Stimulated activated CD8-positive, alpha-beta memory T cell treated with anti-CD3 and anti-CD28 coated beads, Interleukin-15, amount 100 ng/mL, for 1 hour (primary cell): ENCODE data around the gene MVD.

Experiments
- DNase-seq: peaks from one replicate; pipeline ENCODE4 v3.0.0-alpha.2; 2020; ENCODE audit warnings: low read depth

MVD gene, protein sequence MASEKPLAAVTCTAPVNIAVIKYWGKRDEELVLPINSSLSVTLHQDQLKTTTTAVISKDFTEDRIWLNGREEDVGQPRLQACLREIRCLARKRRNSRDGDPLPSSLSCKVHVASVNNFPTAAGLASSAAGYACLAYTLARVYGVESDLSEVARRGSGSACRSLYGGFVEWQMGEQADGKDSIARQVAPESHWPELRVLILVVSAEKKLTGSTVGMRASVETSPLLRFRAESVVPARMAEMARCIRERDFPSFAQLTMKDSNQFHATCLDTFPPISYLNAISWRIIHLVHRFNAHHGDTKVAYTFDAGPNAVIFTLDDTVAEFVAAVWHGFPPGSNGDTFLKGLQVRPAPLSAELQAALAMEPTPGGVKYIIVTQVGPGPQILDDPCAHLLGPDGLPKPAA

DNA sequence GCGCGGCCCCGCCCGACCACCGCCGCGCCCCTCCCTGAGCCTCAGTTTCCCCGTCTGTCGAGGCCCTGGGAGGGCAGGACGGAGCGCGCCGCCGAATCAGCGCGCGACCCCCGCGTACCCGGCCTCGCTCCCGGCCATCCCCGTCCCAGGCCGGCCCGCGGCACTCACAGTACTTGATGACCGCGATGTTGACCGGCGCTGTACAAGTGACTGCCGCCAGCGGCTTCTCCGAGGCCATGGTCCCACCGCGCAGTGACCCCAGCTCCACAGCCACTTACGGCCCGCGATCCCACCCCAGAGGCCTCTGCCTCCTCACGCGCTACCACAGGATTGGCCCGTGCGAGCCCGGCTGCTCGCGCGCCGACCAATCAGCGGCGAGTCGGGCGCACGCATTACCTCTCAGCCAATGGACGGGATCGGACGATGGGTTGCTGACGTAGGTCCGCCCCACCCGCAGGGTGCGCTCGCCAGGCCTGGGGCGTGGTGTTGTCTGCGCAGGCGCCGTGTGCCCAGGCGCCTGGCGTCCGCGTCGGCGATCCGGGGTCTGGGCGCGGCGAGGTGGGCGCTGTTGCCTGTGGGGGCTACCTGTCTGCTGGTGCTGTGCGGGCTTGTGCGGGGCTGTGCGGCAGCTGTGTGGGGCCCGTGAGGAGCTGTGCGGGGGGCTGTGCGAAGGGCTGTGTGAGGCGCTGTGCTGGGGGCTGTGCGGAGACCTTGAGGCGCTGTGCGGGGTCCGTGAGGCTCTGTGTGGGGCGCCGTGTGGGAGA is at the start of gene MVD:
Gene MVD (minus strand): TSS at position 249 of the 764 bp plus-strand sequence. CDS start 11 bp downstream, at position 238.
- DNase-seq: peak; percentile 89

DNA sequence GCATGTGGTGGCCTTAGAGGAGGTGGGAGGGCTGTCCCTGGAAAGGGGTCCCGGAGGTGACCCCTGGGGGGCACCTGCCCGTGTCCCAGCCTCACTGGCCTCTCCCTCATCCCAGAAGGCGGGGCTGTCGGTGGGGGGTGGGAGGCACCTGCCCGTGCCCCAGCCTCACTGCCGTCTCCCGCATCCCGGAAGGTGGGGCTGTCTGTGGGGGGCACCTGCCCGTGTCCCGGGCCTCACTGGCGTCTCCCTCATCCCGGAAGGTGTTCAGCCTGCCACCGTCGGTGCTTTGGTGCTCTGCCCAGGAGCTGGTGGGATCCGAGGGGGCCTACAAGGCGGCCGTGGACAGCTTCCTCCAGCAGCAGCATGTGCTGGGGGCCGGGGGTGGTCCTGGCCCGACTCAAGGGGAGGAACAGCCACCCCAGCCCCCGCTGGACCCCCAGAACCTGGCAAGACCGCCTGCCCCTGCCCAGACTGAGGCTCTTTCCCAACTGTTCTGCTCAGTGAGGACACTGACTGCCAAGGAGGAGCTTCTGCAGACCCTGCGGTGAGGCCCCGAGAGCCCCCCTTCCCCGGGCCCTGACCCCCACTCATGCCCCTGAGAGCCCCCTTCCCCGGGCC is 49.6 kb upstream of the MVD start:
- DNase-seq: no peak

DNA sequence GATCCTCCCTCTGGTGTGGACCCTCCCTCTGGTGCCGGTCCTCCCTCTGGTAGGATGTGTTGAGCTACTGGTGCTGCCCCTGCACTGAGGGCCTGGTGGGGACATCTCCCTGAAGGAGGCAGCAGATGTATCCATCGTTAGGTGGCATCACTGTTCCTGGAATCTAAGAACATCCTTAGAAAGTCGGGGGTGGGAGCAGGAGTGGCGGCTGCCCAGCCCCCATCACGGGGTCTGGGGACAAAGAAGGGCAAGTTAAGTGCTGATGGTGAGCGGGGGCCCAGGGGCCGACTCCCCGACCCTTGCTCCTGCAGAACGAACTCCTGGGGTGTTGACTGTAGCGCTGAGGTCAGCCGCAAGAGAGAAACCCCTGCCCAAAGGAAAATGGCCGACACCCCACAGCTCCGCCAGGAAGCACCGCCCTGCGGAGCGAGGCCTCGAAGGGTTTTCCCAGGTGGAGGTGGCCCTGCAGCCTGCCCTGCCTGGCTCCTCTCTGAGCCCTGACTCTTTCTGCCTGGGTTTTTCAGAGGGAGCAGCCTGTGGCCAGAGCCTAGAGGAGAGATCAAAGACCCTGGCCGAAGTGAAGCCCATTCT is 49.0 kb upstream of the MVD start:
- DNase-seq: no peak

DNA sequence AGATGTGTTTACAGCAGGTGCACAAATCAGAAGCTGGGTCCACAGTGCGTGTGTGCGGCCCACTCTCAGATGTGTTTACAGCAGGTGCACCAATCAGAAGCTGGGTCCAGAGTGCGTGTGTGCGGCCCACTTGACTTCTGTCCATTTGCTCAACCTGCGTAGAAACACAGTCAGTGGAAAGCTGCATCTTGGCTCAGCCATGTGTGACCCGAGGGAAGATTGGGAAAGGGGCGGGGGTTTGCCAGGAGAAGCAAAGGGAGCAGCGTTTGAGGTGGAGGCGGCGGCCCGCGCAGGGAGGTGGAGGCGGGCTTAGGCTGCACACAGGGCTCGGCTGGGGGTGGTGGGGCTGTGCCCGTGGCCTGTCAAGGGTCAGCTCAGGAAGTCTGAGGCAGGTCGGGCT is 47.7 kb upstream of the MVD start:
- no peak for DNase-seq

DNA sequence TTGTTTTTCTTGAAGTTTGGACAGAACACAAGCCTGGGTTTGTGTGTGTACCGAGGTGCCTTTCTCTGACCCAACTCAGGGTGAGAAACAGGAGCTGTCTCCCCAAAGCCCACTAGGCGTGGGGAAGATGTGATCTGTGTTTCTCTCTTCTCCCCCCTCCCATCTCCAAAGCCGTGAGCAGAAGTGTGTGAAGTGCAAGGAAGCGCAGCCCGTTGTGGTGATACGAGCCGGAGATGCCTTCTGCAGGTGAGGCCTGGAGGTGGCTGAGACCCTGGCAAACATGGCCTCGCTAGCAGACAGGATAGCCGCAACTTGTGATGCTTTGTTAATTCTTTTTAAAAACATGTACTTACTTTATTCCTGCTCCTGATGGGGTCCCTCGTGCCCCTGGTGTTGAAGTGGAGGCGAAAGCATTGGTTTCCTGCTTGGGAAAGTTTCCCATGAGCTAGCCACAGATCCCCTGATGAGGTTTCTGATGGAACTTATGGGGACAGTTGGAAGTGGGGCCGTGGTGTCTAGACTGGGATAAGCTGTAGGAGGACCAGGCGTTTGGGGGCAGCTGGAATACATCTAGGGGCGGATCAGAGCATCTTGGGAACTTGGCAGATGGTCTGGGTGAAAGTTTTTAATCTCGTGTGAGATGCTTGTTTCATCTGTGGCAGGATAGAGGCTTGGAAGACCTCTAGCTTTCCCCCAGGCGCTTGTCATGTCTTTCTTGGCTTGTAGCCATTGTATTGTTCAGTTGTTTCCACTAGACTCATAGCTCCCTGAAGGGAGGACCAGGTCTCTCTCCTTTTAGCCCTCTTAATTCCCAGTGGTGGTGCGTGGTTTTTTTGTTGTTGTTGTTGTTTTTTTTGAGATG is 44.3 kb upstream of the MVD start:
- DNase-seq: no peak

DNA sequence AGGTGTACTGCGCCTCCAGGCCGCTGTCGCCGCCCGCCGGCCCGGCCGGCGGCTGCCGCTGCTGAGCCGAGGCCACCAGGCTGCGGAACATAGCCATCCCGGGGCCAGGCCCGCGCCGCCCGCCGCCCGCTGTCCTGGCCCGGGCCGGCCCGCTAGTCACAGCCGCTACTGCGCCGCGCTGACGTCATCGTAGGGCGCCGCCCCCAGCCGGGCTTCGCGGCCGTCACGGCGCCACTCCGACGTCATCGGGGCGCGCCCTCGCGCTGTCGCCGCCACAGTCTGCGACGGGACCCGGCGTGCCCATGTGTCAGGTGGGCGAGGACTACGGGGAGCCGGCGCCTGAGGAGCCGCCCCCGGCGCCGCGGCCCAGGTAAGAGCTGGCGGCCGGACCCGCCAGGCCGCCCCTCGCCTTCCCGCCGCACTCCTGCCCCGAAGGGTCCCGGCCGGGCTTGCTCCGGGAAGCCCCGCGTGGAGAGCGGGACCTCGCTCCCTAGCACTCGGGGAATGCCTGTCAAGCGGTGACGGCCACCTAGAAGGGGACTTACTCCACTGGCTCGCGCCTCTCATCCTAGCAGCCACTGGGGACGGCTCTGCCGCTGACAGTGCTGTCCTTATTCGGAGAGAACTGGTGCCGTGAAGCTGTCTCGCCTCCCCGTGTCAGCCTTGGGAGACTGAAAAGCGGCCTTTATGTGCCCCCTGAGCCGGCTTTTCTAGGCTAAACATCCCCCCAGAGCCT is 43.5 kb upstream of the MVD start, which contains the start of the genes CTU2 and RNF166:
Gene CTU2 (plus strand): TSS at position 275 of the 736 bp plus-strand sequence. CDS start 28 bp downstream, at position 303.
Gene RNF166 (minus strand): TSS at position 180 of the 736 bp plus-strand sequence. CDS start 83 bp downstream, at position 97.
- DNase-seq: peak; percentile 81

DNA sequence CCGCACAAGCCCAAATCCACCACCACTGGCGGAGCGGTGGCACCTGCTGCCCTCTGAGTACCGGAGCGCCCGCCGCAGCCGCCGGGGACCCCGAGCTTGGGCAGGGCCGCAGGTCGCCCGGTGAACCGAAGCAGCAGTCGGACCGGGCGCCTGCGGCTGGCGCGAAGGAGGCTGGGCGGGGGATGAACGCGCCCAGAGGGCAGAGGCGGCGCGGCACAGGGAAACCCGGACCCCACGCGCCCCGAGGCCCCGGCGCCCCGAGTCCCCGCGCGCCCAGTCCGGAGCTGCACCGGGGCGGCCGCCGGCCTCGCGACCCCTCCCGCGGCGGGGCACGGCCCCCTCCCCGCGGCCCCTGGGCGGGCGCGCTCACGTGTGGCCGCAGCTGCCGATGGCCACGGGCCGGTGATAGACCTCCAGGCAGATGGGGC is 42.9 kb upstream of the MVD start:
- no peak for DNase-seq

DNA sequence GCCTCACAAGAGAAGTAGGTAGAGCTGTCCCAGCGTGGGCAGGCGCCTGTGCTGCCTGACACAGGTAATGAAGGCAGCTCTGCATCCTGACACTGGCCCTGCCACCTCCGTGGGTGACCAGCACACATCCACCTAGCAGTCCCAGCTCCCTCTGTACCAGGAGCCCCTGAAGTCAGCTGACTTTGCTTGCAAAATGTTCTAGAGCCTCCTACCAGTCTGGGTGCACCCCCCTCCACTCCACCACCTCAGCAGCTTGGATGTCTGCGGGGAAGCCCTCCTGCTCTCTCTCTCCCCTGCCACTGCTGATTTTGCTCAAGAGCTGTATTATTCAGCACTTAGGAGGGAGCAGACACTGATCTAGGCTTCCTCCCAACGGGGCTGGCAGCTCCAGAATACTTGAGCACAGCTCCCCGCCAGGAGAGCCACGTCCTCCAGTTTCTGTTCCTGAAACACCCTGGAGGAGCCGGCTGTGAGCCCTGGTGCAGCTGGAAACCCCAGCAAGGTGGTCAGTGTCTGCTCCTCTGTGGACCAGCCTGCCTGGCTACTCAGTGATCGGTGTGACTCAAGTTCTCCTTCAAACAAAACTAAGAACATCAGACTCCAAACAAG is 42.3 kb upstream of the MVD start:
- DNase-seq: no peak

DNA sequence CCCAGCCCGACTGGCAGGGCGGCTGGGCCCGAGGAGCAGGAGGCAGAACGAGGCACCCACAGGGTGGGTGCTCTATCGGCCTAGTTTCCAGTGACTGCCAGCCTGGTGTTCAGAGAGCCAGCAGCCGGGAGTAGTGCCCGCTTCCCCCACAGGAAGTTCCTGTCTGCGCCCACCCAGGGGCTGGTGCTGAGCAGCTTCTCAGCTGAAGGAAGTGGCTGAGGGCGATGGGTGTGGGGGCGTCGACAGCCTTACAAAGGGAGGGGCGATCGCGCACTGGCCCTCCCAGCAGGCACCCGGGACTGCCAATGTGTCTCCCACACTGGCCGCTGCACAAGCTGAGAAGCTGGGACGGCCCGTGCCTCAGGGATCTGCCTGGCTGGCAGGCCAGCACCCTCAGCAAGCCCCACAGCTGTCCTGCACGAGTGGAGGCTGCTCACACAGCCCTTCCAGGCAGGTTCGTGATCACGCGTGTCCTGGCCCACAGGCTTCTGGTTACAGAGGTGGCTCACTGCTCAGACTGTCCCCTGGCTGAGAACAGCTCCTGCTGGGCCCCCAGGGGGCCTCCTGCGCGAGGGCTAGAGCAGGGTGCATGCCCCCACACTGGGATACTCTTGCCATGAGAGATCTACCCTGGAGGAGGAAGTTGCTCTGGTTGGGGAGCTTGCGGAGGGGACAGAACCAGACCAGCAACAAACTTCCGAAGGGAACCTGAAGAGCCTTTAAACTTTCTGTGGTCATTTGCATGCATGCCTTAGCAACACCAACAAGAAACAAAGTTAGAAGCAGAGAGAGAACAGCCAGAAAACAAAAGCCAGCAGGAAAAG is 40.8 kb upstream of the MVD start:
- DNase-seq: peak; percentile 38

DNA sequence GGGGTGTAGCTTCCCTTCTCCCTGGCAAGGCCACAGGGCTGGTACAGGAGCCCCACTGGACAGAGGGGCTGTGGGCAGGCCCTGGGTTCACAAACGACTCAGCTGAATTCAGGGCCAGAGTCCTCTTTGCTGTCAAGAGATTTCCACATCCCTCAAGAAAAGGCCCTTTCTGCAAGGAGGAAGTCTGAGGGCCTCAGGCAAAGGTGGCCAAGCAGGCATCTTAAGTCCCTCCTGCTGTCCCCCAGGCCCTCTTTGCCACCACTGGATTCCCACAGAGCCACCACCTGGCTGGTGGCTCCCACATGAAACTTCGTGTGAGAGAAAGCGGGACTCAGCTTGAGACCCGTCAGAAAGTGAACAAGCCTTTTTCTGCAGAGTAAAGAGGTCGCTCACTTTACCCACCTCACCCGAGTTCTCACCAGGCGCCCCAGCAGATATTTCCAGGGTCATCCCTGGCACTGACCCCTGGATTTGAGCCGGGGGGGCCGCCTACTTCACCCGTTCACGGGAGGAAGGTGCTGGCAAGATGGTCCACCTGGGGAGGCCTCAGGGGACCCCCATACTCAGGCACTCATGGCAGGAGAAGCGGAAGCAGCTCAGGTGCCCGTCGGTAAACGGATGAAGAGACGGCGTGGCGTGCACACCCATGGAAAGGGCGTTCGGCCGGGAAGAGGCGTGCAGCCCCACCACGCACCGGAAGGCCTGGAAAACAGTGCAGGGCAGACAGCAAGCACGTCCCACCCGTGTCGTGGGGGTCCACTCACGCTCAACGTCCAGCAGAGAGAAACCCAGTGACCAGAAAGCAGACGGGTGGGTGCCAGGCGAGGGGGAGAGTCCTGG is 39.7 kb upstream of the MVD start:
- DNase-seq: no peak

DNA sequence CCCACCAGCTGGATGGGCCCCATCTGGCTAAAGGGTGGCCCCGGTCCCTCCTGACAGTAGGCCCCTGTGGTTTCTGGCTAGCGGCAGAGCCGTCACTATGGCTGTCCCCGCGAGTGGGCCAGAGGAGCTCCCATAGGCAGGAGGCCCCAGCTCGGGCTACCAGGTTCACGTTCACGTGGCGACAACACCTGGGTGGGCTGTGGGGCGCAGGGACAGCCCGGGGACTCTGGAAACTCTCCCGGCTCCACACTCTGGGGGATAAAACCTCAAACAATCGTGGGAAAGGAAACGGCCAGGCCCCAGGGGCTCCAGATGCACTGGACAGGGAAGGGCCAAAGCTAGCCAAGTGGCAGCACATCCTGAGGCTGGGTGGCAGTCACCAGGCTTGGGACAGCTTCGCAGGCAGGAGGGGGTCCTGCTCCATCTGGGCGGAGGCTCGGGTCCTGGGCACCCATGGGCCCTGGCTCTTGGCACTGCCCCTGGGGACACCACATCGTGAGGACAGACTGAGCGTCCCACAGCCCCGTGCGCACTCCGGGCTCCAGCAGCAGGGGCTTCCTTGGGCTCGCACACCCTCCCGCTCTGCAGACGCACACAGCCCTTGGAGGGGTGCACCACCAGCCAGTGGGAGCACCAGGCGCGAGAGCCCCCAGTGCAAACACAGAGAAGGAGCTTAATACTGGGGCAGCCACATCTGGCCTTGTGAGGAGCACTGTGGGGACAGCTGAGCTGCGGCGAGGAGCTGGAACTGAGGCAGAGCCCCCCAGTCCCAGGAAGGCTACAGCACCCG is 38.9 kb upstream of the MVD start:
- DNase-seq: no peak

DNA sequence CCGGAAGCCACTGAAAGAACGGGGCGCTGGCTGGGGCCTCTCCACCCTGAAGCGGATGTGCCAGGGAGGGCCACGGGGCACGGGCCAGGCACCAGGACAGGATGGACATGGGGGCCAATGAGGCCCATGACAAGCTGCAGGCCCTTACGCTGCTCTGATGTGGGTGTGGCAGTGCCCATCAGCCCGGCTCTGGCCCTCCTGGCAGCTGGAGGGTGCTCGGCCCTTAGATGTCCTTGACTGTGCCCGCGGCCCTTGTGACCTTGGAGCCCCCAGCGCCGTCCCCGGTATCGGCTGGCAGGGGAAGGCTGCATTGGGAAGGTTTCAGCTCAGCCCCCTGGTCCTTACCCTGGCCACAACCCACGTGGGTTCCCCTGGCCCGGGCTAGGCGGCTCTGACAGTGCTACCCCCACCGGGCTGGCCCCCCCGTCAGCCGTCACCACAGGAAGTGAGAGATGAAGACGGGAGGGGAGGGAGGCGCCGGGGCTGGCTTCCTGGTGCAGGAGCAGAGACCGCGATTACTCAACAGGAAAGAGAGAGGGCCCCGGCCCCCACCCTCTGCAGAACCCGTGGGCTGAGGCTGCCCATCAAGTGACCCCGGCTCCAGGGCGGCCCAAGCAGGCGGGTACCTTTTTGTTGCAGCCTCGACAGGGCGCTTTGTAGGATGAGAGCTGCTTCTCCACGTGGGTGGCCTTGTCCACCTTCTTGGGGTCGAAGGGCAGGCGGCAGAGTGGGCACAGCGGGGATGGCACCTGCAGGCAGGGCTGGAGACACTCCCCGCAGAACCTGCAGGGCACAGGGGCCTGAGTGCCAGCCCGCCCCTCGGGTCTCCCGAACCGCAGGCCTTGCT is 38.0 kb upstream of the MVD start:
- peak; percentile 90 for DNase-seq

DNA sequence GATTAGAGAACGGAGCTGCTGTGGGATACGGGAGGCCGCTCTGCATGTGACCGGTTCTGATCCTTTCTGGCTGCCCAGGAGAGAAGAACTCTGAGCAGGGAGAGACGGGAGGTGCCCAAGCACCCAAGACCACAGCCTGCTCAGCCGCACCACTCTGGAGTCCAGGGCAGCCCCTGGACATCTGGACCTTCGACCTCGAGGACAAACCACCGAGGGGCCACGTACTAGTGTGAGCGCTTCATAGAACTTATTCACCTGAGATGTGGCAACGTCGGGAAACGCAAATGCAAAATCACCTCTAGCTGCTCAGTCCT is 37.4 kb upstream of the MVD start:
- DNase-seq: no peak

DNA sequence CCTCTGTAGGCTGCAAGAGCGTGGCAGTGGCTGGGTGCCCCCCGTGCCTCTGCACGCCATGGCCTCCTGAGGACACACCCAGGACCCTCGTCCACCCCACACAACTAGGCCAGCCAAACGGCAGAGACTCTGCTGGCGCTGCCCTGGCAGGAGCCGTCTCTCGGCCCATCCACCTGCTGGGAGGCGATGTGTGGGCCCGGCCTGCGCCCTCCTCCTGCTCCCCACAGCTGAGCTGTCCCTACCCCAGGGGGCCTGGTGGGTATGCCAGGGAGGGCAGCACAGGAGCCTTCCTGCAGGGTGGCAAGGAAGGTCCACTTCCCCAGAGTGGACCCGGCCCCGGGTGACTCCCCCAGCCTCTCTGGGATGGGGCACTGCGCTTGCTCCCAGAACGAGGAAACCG is 36.3 kb upstream of the MVD start:
- DNase-seq: no peak

DNA sequence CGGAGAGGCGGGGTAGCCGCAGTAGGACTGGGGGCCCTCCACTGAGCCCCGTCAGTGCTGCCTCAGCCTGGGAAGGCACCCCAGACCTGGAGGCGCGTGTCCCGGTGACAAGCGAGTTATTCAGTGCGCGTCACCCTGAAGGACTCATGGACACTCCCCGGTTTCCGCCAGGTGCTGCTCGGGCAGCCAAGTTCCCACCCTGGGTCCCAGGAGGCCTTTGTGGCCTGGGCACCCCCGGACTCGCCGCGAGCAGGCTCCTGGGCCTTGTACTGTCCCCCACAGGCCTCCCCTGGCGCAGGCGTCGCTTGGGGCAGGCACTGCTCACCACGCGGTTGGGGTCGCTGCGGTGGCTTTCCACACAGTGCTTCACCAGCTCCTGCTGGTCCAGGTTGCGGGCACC is 35.8 kb upstream of the MVD start:
- no peak for DNase-seq

DNA sequence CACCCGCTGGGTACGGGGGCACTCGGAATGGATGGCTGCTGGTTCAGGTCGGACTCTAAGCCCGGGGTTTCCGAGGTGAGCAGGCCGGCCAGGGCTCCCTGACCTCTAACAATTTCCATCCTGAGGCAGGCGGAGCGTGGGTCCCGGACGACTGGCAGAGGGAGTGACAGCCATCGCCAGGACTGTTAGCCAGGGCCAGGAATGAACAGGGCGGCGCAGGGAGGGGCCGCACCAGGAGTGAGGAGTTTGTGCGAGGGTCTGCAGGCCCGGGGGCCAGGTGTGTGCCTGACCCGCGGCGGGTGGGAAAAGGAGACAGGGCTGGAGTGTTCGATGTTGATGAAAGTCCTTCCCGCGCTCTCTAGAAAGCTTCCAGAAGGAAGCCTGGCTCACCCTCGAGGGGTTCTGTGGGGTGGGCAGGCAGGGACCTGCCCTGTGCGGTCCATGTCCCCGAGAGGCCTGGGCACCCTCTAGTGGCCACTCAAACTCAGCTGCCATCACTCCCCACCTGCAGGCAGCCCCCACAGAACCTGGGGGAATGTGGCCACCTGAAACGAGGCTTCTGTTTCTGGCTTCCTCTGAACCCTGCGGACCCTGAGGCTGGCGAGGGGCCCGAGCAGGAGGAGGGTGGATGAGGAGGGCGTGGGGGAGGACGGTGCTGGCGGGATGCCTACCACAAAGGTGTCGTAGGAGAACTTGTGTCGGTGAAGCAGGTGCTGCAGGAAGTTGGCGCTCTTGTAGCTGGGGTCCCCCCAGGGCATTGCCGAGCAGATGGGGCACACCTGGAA is 35.1 kb upstream of the MVD start:
- DNase-seq: no peak
